Transverse colon (tissue), 4 donors: Measurements from ENCODE around the gene IL10. TPM values are rescaled to one million over a fixed set of nuclear protein-coding genes. Genes with fewer than 3 reads are reported as not detected.
A peak's percentile ranks its signal among the peaks of the same experiment; 100 is the strongest.

Source experiments
- DNase-seq: peaks from one replicate; pipeline ENCODE4 v3.0.0-alpha.2; 2019
- H3K27ac ChIP-seq, 4 donors: fragments of 200-600 bp; sonication (generic); 2 replicates each; pipeline ENCODE4 v1.5.1; 2016 to 2018; ENCODE audit warnings: inconsistent platforms in 4 of 4
- H3K27me3 ChIP-seq: fragments of 200-600 bp; sonication (generic); 2 replicates; pipeline ENCODE4 v1.5.1; 2017; ENCODE audit warnings: inconsistent platforms
- H3K36me3 ChIP-seq, 4 donors: fragments of 200-600 bp; sonication (generic); 2 replicates each; pipeline ENCODE4 v1.5.1; 2017 to 2019; ENCODE audit warnings: inconsistent platforms in 4 of 4
- H3K4me1 ChIP-seq, 4 donors: fragments of 200-600 bp; sonication (generic); 2 replicates each; pipeline ENCODE4 v1.5.1; 2017 to 2020; ENCODE audit warnings: inconsistent platforms in 4 of 4
- H3K4me3 ChIP-seq, 4 donors: fragments of 200-600 bp; sonication (generic); 1 replicate in 1 of 4; 2 replicates in 3 of 4; pipeline versions ENCODE4 v1.5.1 to v1.6.1; 2017 to 2019; ENCODE audit warnings: inconsistent platforms in 4 of 4
- H3K9me3 ChIP-seq, 2 donors: fragments of 200-600 bp; sonication (generic); 2 replicates each; pipeline ENCODE4 v1.5.1; 2017 to 2019; ENCODE audit warnings: inconsistent platforms in 2 of 2
- EP300 ChIP-seq: sonication (generic); formaldehyde crosslinking; IDR thresholded peaks from one replicate; pipeline ENCODE4 v1.6.1; 2017; ENCODE audit warnings: antibody characterized with exemption, low read depth
- POLR2A ChIP-seq: fragments of 450-650 bp; IDR thresholded peaks from one replicate; pipeline ENCODE4 v1.6.1; 2016; ENCODE audit warnings: antibody characterized with exemption, mild to moderate bottlenecking, moderate library complexity
- POLR2AphosphoS5 ChIP-seq, 3 donors: sonication (generic); formaldehyde crosslinking; IDR thresholded peaks; one replicate each; pipeline ENCODE4 v1.6.1; 2016; ENCODE audit warnings: antibody characterized with exemption in 3 of 3
- WGBS, 2 donors: methylation state at CpG; one replicate each; pipeline ENCODE4 v1.1.5; 2018; ENCODE audit warnings: low coverage in 1 of 2; 5-methylcytosine and 5-hydroxymethylcytosine counted together
- in situ Hi-C, 4 donors: fragments of 200-750 bp; cut with MboI; loops; one replicate each; pipeline versions ENCODE4 v1.15.0 to v1.15.1; 2017; ENCODE audit warnings: low sequenced_read_pairs in 3 of 4, low pct_ligation_motif_present in 1 of 4, low pct_unique_long_range_greater_than_20kb in 1 of 4
- intact Hi-C: fragments of 100-400 bp; cut with DNase I; formaldehyde crosslinking; loops from one replicate; pipeline ENCODE4 v1.15.1; 2023; ENCODE audit warnings: low total_unique reads
- total RNA-seq, 4 donors: library from RNA; depleted of rRNA; stranded (reverse); fragments of >200 nt; gene quantifications; one replicate each; pipeline ENCODE4 v1.1.0, GENCODE V29; 2016
- TF ChIP-seq, protein P1 (sequence below), 5 experiments: fragments of 200-600 bp in 3 of 5; fragments of 450-650 bp in 2 of 5; sonication (generic) in 3 of 5; IDR thresholded peaks; 1 replicate in 2 of 5; 2 replicates in 3 of 5; pipeline ENCODE4 v1.5.1; 2016 to 2017; ENCODE audit warnings: antibody characterized with exemption in 5 of 5, inconsistent platforms in 3 of 5, mild to moderate bottlenecking in 2 of 5, moderate library complexity in 1 of 5

IL10 gene
- total RNA-seq, 4 donors from 2014 or later, result 1.6 to 4.4 TPM; not detected in 2

DNA sequence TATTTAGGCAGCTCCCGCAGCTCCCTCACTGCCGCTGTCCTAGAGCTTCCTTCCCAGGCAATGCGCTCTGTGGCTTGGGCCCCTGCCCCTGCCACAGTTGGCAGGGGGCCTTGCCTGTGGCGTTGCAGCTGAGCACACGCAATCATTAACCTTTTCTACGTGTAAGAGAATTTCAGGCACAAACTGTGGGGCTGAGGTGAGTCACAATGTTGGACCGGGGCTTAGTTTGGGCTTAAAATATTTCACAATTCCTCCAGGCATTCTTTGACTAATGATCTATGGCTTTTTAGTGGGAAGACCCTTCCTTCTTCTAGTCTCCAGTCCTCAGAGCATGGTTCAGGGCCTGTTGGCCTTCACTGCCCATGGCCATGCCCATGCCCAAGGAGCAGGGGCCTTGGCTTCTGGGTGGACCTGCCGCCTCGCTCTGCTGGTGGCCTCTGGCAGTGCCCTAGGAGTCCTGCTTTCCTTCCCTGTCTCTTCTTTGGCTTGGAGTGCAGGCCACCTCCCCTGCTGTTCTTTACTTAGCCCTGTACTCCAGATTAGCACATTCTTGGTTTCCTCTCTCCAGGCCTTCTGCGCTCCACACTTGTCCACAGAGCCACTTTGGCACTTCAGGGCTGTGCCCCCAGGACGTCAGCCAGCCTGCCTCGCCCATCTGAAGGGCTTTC is 48.4 kb downstream of the IL10 start:
- in situ Hi-C loops, result loop anchor here in 1 of 4 donors (10.0 kb wide), 1 partner anchor 261 kb away; no protein-coding TSS in a partner anchor
- no peak for DNase-seq
- Histone ChIP-seq H3K4me1 (peaks cover 14 to 51% (median 29%) of the 10 kb centered on the region in 4 donors), H3K27me3 (no peaks in the 10 kb centered on the region), H3K27ac (peak overlapping the region; percentile 27 to 70 (median 48)), H3K36me3 (no peaks in the 10 kb centered on the region), H3K4me3 (no peak overlapping the region), H3K9me3 (no peaks in the 10 kb centered on the region)
- intact Hi-C loops, result no loop called here
- WGBS, 2 donors, result 37 to 60% methylated on average over 3 to 12 of the region's 12 CpGs
- peak in 1 of 3 donors; percentile 17 for TF ChIP-seq POLR2AphosphoS5 (IDR thresholded peaks at IDR 0.05)
- TF ChIP-seq, protein P1, sequence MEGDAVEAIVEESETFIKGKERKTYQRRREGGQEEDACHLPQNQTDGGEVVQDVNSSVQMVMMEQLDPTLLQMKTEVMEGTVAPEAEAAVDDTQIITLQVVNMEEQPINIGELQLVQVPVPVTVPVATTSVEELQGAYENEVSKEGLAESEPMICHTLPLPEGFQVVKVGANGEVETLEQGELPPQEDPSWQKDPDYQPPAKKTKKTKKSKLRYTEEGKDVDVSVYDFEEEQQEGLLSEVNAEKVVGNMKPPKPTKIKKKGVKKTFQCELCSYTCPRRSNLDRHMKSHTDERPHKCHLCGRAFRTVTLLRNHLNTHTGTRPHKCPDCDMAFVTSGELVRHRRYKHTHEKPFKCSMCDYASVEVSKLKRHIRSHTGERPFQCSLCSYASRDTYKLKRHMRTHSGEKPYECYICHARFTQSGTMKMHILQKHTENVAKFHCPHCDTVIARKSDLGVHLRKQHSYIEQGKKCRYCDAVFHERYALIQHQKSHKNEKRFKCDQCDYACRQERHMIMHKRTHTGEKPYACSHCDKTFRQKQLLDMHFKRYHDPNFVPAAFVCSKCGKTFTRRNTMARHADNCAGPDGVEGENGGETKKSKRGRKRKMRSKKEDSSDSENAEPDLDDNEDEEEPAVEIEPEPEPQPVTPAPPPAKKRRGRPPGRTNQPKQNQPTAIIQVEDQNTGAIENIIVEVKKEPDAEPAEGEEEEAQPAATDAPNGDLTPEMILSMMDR (IDR thresholded peaks at IDR 0.05), result no peak
- no peak for TF ChIP-seq POLR2A
- TF ChIP-seq EP300, result no peak

- H3K27me3 ChIP-seq, result no peaks in the 10 kb centered on the region
- in situ Hi-C loops, result loop anchor here in 1 of 4 donors (10.0 kb wide), 1 partner anchor 261 kb away; no protein-coding TSS in a partner anchor
- H3K9me3 ChIP-seq, result no peaks in the 10 kb centered on the region
- H3K27ac ChIP-seq, result peak overlapping the region; percentile 5 to 70 (median 44)
- 83 to 88% methylated on average over 1 to 4 of the region's 4 CpGs for WGBS, 2 donors
- no peak for DNase-seq
- no peaks in the 10 kb centered on the region for H3K36me3 ChIP-seq
- H3K4me3 ChIP-seq, result no peak overlapping the region
- H3K4me1 ChIP-seq, result peaks cover 14 to 53% (median 29%) of the 10 kb centered on the region in 4 donors
- no peak for TF ChIP-seq POLR2A
- intact Hi-C loops, result no loop called here
Observed at GRCh38 chr1:206723462-206723804, 48.9 kb downstream of the IL10 start.

DNA sequence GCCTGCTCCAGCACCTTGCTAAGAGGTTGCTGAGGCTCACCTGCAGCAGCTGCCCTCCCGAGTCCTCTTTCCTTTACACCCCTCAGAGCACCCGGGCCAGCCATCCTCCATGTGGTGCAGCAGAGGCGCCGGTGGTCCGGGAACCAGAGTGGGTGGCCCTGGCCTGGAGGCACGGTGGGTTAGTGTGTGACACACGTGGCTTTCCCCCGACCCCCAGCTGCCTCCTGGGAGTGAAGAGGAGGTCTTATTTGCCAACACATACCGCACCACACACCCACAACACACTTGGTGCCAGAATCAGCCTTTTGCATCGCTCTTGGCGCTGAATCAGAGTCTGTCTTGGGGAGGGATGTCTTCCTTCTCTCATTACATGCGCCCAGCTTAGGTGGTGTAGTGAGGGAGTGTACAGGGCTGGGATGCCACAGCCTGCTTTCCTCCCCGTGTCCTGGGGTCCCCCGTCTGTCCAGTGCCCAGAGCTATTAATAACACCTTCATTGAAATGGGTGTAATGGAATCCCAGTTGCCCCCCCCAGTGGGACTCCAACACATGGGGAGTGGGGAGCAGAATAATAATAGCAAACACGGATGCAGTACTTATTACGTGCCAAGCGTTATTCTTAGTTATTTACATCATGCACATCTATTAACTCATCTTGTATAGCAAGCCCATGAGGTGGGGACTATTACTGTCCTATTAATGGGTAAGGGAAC is 49.4 kb downstream of the IL10 start:
- no peaks in the 10 kb centered on the region for H3K36me3 ChIP-seq
- intact Hi-C loops, result no loop called here
- DNase-seq, result peak; percentile 8
- no peak overlapping the region for H3K4me3 ChIP-seq
- no peaks in the 10 kb centered on the region for H3K27me3 ChIP-seq
- WGBS, 2 donors, result 89% methylated on average over 3 to 17 of the region's 17 CpGs
- H3K4me1 ChIP-seq, result peaks cover 14 to 56% (median 29%) of the 10 kb centered on the region in 4 donors
- peak overlapping the region in 2 of 4 donors; percentile 60 to 70 for H3K27ac ChIP-seq
- in situ Hi-C loops, result loop anchor here in 1 of 4 donors (10.0 kb wide), 1 partner anchor 262 kb away; no protein-coding TSS in a partner anchor
- TF ChIP-seq POLR2AphosphoS5 (IDR thresholded peaks at IDR 0.05) (no peak), POLR2A (no peak), EP300 (no peak)
- TF ChIP-seq, protein P1 (IDR thresholded peaks at IDR 0.05), result no peak
- no peaks in the 10 kb centered on the region for H3K9me3 ChIP-seq

GRCh38 chr1:206721454-206721853 is 50.8 kb downstream of the IL10 start:
- TF ChIP-seq, protein P1 (IDR thresholded peaks at IDR 0.05), result no peak
- TF ChIP-seq EP300 (no peak), POLR2AphosphoS5 (IDR thresholded peaks at IDR 0.05) (no peak), POLR2A (no peak)
- 75 to 100% methylated on average over 1 of the region's 1 CpG for WGBS, 2 donors
- Histone ChIP-seq H3K27me3 (no peaks in the 10 kb centered on the region), H3K4me1 (peaks cover 14 to 66% (median 30%) of the 10 kb centered on the region in 4 donors), H3K27ac (no peak overlapping the region), H3K36me3 (no peaks in the 10 kb centered on the region), H3K9me3 (no peaks in the 10 kb centered on the region), H3K4me3 (no peak overlapping the region)
- DNase-seq, result peak; percentile 4
- in situ Hi-C loops, result loop anchor here in 1 of 4 donors (10.0 kb wide), 1 partner anchor 263 kb away; no protein-coding TSS in a partner anchor
- intact Hi-C loops, result no loop called here
